ENCODE data around the gene SPRR1A.
A peak's percentile ranks its signal among the peaks of the same experiment; 100 is the strongest.
"Not testable (repeated sequence)": the region's sequence is repeated elsewhere in the genome, so short reads cannot be mapped to it uniquely, and the experiment has no call there.

Gene SPRR1A

DNA sequence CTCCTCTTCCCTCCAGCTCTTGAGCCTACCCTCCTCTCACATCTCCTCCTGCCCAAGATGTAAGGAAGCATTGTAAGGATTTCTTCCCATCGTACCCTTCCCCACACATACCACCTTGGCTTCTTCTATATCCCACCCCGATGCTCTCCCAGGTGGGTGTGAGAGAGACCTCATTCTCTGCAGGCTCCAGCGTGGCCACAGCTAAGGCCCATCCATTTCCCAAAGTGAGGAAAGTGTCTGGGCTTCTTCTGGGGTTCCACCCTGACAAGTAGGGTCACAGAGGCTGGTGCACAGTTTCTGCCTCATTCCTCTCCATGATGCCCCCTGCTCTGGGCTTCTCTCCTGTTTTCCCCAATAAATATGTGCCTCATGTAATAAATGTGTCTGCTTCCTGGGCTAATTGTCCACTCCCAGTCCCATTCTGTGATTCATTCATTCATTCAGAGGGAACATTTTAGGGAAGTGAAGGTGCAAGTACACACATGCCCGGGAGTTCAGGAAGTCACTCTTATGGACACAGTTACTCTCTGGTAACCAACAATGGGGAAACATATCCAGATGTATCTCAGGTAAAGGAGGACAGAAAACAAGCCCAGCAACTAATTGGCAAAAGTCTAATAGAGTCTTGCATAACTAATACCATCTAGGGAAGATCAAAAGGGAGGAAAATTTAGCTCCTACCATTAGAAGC, 11.5 kb upstream of the SPRR1A start:
- no peak for DNase-seq

DNA sequence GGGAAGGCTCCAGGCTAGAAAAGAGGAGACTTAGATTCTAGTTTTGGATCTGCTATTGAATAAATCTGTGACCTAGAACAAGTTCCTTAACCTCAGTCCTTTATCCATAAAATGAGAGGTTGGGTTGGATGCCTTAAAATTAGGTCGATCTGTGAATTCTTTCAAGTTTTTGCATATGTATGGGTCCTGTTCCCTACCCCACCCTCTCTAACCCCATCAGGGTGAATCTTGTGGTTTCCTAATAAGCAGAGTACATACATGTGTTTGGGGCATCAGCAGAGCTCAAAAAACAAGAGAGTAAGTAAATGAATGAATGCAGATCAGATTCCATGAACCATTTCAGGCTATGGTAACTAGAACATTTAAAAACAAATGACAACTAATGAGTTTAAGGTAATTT, 7.2 kb upstream of the SPRR1A start:
- DNase-seq = no peak

DNA sequence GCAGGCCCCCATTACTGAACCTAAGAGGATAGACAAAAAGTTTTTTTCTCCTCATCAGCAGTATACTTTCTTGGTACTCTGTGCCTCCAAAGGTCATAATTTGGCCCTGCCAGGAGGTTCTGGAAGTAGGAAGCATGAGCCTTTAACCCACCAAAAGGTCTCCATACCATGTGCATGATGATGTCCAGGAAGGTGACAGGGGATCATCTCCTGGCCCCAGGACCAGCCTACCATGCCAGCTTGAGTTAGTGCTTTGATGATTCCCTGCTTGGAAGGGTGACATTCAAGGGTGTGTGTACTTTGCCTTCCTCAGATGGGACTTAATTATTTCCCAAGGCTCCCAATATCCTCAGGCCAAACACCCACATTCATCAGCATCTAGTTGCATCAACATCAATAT, 6.3 kb upstream of the SPRR1A start:
- DNase-seq = no peak

DNA sequence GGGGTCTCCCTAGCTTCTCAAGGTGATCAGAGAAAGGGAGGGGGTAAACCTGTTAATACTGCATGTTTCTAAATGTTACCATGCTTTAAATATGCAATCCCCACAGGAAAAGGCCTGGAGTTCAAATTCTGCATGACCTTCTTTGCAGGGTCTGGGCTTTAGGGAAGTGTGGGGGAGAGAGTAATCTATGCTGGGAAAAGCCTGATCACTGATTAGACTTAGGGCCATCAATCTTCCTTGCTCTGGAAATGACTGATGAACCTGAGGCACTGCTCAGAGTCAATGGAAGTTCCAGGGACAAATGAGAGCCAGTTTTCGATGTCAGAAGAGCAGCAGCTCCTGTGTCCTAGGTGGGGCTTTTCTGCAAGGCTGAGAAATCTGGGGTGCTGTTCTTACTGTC, 3.2 kb upstream of the SPRR1A start:
- DNase-seq = no peak

DNA sequence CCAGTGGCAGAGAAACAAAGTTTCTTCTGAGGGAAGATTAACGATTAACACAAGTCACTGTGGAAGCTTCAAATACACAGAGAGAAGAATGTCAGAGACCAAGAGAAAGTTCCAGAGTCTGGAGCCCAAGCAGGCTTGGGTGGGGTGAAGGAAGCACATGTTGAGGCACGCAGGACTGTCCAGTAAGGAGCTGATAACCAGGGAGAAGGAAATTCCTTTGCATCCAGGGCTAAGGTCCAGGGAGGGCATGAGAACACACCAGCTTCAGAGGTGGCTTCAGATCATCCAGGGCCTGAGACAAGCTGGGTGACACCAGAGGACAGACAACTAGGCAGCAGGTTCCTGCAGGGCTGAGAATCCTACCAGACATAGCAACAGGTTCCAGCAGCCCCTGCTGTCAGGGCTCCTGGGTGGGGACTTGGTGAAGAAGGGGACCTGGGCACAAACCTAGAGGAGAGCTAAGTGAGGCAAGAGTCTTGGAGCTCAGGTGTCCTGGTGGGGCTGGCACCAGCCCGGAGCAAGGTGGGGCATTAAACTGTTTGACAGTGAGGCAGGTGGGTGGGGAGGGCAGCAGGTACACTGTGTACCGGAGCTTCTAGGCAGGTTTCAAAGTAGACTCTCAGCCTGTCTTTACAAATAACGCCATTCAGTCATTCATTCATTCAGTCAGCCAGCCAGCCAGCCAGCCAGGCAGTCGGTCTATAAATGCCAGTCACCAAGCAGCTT, 2.6 kb upstream of the SPRR1A start:
- DNase-seq = no peak

DNA sequence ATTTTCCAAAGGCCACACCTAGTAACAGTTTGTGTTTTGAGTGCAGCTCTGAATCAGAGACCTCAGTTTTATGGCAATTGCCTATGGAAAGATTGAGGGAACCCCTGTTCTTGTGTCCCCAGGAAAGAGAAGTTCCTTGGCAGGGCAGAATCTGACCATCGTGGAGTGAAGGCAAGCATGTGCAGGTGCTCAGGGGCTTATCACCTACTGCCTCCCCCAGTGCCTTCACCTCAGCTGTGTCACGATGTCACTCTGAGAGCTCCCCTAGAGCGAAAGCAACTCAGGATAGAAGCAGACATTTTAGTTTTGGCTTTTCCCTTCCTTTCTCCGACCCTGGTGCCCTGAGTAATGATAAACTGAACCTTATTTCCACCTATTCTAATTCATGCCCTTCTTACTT, 1.8 kb upstream of the SPRR1A start:
- no peak for DNase-seq

DNA sequence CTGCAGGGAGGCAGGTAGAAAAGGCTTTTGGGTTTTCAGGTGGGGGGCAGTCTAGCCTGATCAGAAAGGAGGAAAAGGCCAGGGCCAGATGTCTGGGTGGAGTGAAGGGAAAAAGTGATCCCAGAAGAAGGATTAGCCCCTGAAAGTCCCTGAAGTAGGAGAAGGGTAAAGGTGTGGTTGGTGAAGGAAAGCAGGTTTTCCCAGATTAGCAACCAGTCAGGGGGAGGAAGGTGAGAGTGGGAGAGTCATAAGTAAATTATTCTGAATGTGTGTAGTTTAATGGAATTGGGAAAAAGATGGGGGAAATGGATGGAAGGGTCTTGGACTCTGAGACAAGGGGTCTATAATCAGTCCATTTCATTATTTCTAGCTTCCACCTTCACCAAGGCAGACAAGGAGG, 647 bp upstream of the SPRR1A start:
- no peak for DNase-seq

DNA sequence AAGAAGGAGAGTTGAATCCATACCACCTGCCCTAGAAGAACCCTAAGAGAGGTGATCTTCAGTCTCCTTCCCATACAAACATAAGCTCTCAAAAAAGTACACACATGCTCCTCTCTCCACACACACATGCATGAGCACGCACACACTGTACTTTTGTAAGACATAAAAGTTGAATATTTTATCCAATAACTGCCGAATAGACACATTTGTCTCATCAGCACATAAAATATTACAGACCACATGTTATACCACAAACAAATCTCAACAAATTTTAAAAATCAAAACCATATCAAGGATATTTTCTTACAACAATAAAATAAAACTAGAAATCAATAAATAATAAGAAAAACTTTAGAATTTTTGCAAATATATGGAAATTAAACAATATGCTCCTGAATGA, 2.7 kb downstream of the SPRR1A start:
- no peak for DNase-seq

DNA sequence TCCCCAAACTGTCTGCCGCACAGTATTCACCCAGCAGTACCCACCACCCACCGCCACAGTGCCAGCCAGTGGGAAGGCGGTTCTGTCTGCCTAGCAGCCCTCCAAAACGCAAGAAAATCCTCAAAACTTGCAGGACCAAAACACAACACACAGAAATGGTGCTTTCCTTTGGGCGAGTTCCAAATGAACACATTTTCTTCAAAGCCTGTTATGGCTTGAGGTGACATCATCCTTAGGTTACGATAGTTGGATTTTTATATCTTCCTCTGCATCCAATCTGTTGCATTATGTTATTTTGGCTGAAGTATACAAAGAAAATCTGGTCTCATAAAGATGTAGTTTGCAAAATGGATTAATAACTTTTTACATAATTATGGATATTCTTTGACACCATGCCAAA, 9.3 kb downstream of the SPRR1A start:
- DNase-seq = no peak

DNA sequence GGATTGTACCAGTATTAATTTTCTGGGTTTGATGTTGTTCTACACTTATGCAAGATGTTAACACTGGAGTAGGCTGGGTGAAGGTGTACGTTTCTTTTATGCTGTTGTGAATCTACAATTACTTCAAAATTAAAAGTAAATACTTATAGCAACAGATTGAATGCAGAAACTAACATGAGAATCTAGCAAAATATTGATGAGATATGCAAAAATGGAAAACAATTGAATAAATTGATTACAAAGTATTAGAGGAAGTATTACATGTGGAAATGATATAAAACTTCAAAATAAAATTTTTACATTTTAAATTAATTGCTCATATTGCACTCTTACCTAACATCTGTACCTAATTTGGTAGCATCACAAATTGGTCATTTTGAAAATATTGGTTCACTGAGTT, 12.0 kb downstream of the SPRR1A start:
- no peak for DNase-seq

DNA sequence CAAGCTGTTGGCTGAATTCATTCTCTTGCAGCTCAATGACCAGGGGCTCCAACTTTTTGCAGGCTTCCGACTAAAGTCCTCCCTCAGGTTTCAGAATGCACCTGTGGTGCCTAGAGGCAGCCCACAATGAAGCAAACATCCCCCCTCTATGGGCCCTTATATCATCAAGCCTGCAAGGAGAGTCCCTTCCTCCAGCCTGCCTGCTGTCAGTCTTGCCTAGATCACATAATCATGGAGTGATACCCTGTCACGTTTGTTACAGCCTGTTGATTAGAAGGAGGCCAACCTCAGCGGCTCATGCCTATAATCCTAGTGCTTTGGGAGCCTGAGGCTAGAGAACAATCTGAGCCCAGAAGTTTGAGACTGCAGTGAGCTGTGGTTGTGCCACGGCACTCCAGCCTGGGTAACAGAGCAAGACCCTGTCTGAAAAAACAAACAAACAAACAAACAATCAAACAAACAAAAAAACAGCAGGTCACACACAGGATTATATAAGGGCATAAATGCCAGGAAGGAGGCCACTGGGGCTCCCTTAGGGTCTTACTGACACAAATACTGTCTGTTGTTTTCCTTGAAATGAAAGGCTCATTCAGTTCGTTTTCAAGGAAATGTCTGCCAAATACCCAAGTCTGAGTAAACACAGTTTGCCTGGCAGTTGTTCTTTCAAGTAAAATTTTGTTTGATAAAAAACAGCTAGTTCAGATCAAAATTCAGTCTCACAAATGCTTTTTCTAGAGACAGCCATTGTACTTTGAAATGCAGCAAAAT, 12.9 kb downstream of the SPRR1A start:
- peak in 10 of 56 donors; percentile 3 to 48 (median 5) for DNase-seq

DNA sequence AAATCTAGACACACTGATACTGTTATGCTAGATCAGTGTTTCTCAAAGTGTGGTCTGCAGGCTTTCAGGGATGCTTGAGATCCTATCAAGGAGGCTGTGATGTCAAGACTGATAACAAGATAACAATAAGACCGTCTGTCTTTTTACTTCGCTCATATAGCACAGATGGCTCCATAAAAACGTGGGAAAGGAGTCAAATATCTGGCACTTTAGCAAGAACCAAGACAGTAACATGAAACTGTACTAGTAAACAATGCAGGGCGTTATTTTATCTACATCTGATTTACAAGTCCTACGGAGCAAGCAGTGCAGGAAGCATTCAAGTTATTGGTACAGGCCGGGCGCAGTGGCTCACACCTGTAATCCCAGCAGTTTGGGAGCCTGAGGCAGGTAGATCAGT, 14.0 kb downstream of the SPRR1A start:
- no peak for DNase-seq

DNA sequence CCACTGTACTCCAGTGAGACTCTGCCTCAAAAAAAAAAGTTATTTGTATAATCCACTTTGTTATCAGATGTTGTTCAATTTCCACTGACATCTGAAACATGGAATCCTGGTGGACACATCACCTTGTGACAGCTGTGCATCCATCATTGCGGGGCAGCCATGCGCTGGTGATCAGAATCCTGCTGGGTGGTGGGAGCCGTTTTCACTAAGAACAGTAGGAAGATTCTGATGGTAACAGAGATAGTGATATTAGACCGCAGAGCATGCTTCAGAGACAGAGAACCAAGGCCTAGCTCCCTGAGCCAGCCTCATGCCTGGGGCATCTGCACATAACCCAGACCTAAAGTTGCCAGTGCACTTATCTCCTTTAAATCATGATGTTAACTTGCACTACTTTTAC, 14.6 kb downstream of the SPRR1A start:
- no peak for DNase-seq

DNA sequence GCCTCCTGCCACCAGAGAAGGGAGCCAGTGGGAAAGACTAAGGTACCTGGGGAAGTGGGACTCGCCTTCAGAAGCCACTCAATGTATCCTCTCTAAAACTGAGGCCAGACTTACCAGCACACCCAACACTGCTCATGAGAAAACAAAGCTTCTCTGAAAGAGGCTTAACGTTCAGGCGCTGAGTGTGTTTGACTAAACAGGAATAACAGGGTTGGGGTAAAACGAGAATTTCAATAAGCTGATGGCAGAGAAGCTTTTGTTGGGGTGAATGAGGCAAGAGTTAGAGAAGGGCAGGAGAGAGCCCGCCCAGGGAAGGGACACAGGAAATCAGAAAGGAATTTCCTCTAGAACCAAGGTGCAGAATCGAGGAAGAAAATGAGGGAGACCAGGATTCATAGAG, 15.9 kb downstream of the SPRR1A start:
- no peak for DNase-seq

DNA sequence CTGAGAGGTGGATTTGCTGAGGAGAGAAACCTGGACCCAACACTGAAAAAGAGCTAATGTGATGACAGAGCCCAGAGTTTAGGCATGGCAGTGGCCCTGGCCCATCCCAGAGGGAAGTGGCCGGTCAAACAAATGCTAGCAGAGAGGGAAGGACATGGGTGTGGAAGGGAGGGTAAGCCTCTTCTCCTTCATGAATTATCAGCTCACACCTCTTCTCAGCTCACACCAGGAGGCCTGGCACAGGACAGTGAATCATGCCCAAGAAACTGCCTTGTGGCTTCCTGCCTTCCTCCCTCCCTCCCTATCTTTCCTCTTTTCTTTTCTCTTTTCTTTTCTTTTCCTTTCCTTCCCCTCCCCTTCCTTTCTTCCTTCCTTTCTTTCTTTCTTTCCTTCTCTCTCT, 16.4 kb downstream of the SPRR1A start:
- DNase-seq = no peak

DNA sequence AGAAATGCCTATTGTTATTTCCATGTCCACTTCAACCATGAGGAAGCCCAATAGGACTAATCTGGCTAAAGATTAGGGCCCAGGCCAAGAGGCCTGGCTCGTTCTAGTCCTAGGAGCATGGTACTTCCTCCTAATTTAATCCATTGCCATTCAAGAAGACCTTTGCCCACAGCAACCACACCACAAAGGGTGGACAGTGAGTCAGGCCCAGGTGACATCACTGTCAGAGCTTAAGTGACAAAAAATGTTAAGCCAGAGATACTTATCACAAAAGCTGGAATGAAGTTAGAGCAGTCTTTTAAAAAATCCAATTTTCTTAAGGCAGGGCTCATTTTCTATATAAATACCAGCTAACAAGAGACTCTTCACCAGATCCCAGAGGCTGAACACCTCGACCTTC, 17.5 kb downstream of the SPRR1A start, which contains the start of gene SPRR3:
Gene SPRR3 (plus strand): TSS at position 368 of the 400 bp plus-strand sequence. CDS start 1,272 bp downstream, outside the sequence.
- DNase-seq = no peak

DNA sequence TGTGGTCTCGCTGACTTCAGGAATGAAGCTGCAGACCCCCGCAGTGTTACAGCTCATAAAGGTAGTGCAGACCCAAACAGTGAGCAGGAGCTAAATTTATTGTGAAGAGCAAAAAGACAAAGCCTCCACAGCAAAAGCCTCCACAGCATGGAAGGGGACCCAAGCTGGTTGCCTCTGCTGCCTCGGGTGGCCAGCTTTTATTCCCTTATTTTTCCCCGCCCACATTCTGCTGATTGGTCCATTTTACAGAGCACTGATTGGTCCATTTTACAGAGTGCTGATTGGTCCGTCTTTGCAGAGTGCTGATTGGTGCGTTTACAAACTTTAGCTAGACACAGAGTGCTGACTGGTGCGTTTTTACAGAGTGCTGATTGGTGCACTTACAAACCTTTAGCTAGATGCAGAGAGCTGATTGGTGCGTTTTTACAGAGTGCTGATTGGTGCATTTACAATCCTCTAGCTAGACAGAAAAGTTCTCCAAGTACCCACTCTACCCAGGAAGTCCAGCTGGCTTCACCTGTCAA, 27.4 kb downstream of the SPRR1A start:
- DNase-seq = not testable (repeated sequence)

DNA sequence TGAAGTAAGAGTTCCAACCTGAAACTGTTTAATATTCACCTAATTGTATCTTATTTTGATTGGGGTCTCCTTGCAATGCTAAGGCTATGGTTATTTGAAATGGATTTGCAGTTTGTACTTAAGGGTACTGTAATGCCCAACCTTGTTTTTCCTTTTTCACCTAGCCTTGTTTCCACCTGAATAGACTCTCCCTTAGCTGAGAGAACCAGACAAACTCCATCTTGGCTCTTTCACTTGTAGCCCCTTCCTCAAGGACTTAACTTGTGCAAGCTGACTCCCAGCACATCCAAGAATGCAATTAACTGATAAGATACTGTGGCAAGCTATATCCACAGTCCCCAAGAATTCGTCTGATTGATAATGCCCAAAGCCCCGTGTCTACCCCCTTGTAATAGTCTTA, 37.9 kb downstream of the SPRR1A start:
- DNase-seq = not testable (repeated sequence)

DNA sequence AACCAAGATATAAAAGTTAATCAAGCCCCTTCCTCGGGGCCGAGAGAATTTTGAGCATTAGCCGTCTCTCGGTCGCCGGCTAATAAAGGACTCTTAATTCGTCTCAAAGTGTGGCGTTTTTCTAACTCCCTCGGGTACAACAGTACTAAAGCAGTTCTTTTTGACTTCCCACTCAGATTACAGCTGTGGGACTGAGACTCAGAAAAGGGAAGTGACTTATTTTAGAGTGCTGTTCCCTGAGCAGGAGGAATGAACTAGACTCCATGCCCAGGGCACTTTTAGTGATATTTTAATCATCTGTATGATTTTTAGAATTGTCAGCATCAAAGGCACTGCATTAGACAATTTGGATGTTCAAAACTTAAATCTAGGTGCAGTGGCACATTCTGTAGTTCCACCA, 38.5 kb downstream of the SPRR1A start:
- DNase-seq = not testable (repeated sequence)

DNA sequence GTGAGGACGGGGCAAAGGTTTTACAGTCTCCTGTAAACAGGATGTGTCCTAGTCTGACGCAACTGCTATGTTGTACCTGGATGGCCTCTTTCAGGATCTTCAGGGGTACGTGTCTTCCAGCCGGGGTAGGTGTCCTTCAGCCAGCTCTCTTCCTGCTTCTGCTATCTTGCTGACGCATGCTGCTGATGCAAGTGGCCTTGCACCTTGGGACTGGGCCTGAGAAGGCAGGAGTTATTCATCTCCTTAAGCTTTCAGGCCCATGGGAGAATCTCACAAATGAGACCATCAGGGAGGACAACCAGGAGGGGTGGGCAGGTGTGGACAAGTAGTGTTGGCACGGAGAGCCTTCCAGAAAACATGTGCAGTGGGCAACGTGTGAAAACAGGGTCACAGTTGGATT, 39.2 kb downstream of the SPRR1A start:
- DNase-seq = no peak

DNA sequence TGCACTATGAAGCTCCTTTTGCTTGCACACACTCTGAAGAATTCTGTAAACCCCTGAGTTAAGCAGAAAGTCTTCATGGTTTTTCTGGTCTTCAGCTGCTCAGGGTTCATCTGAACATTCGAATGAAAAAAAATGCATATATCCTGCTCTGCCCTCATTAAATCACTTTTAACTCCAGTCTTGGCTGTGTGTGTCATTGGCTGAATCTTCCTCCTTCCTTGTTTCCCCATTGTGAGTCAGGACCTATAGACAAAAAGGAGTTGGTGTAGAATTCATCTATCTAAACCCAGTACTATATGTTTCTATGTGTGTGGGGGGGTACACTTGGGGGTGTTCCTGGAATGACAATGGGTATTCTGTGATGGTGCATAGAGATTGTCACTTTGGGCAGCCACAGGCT, 40.5 kb downstream of the SPRR1A start:
- DNase-seq = no peak

DNA sequence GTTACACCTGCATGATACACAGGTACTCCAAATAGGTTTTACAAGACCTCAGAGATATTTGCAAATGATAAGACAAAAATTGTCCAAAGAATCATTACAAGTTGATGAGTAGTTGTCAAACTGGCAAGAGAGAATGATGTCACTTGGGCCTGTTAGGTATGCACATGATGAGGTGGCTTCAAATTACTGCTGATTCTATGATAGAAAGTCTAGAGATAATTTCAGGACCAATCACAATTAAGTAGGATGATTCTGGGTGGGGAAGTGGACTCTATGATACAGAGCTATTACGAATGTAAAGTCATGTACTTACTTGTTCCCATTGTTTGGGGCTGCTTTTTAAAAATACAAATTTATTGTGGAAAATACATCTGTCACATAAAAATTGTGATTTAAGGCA, 41.9 kb downstream of the SPRR1A start:
- DNase-seq = no peak
